Endothelial cell of umbilical vein (primary cell): Measurements from ENCODE around the gene CRCP. TPM values are rescaled to one million over a fixed set of nuclear protein-coding genes. Genes with fewer than 3 reads are reported as not detected.

Experiments used
- BruUV-seq: library from RNA; stranded (reverse); fragments of 400-500 nt; replicated peaks from 2 replicates; lab custom pipeline; 2021; lab: Mats Ljungman, UMichigan
- CTCF ChIA-PET: fragments of 300-600, 350-600 bp; sonication (Branson Sonifier 250); formaldehyde crosslinking; loops from one replicate; lab custom pipeline; 2021; ENCODE audit warnings: antibody characterized with exemption, inconsistent platforms; lab: Charles Lee
- POLR2A ChIA-PET: fragments of 300-600, 350-600 bp; sonication (Branson Sonifier 250); formaldehyde crosslinking; loops from one replicate; lab custom pipeline; 2021; ENCODE audit warnings: antibody characterized with exemption, inconsistent platforms; lab: Charles Lee
- DNase-seq: peaks from one replicate; pipeline ENCODE4 v3.0.0-alpha.2; 2011; ENCODE audit warnings: low read depth, low spot score
- FAIRE-seq: peaks from 2 replicates; lab custom pipeline; 2011; peaks lifted over from hg19 to GRCh38; lab: Jason Lieb, UNC
- H2AFZ ChIP-seq: 2 replicates; pipeline ENCODE4 v1.6.0; 2012; ENCODE audit warnings: low read depth, low read length, control low read depth, inconsistent platforms
- H3K27ac ChIP-seq: 2 replicates; pipeline ENCODE4 v1.5.1; 2011; ENCODE audit warnings: low read depth, mild to moderate bottlenecking, control low read depth, low read length, moderate library complexity; ENCODE audit not compliant: insufficient read depth
- H3K27me3 ChIP-seq, 2 experiments: 2 replicates each; pipeline versions ENCODE4 v1.6.0 to v1.6.1; 2011; ENCODE audit warnings: low read length in 2 of 2, mixed read lengths in 1 of 2; ENCODE audit not compliant: control insufficient read depth in 2 of 2, insufficient read depth in 2 of 2
- H3K36me3 ChIP-seq, 2 experiments: 2 replicates in 1 of 2; 3 replicates in 1 of 2; pipeline ENCODE4 v1.5.1; 2011; ENCODE audit warnings: low read length in 2 of 2, mild to moderate bottlenecking in 1 of 2, moderate library complexity in 1 of 2; ENCODE audit not compliant: control insufficient read depth in 2 of 2, insufficient read depth in 2 of 2; ENCODE audit errors: extremely low read depth in 1 of 2
- H3K4me1 ChIP-seq: 3 replicates; pipeline ENCODE4 v1.5.1; 2011; ENCODE audit warnings: mild to moderate bottlenecking, low read length; ENCODE audit not compliant: control insufficient read depth, insufficient read depth; ENCODE audit errors: extremely low read depth
- H3K4me2 ChIP-seq: 2 replicates; pipeline ENCODE4 v1.6.1; 2011; ENCODE audit warnings: low read length, control low read depth, mixed read lengths; ENCODE audit not compliant: insufficient read depth
- H3K4me3 ChIP-seq, 3 experiments: fragments of 200-600 bp in 1 of 3; sonication (generic), shearing (Covaris generic) in 1 of 3; replicated peaks in 1 of 3; 2 replicates each; pipeline ENCODE4 v1.5.1; 2011 to 2016; ENCODE audit warnings: control low read depth in 3 of 3, low read length in 3 of 3, mild to moderate bottlenecking in 2 of 3, inconsistent platforms in 1 of 3, low read depth in 1 of 3, moderate library complexity in 1 of 3; ENCODE audit not compliant: insufficient read depth in 1 of 3
- H3K79me2 ChIP-seq: 2 replicates; pipeline ENCODE4 v1.6.0; 2012; ENCODE audit warnings: low read length, inconsistent platforms; ENCODE audit not compliant: control insufficient read depth, insufficient read depth
- H3K9ac ChIP-seq: replicated peaks from 2 replicates; pipeline ENCODE3; 2011; ENCODE audit warnings: low read length, control low read depth; ENCODE audit not compliant: insufficient read depth; ENCODE audit errors: extremely low read depth
- H3K9me1 ChIP-seq: replicated peaks from 3 replicates; pipeline ENCODE4 v1.6.0; 2011; ENCODE audit warnings: mild to moderate bottlenecking, low read length; ENCODE audit not compliant: control insufficient read depth, insufficient read depth; ENCODE audit errors: extremely low read depth
- H3K9me3 ChIP-seq: replicated peaks from 2 replicates; pipeline ENCODE4 v1.5.1; 2012; ENCODE audit warnings: low read length, inconsistent platforms; ENCODE audit not compliant: control insufficient read depth, insufficient read depth
- H4K20me1 ChIP-seq: replicated peaks from 2 replicates; pipeline ENCODE3; 2011; ENCODE audit warnings: mild to moderate bottlenecking, low read length; ENCODE audit not compliant: control insufficient read depth, insufficient read depth; ENCODE audit errors: extremely low read depth
- CTCF ChIP-seq, 2 donors: IDR thresholded peaks; 1 replicate in 1 of 2; 2 replicates in 1 of 2; pipeline ENCODE4 v1.5.1; 2011; ENCODE audit warnings: low read length in 2 of 2, mild to moderate bottlenecking in 2 of 2, moderate library complexity in 2 of 2, control low read depth in 1 of 2, inconsistent platforms in 1 of 2, low read depth in 1 of 2; ENCODE audit not compliant: insufficient read depth in 1 of 2; ENCODE audit errors: extremely low read depth in 1 of 2
- EZH2 ChIP-seq: IDR thresholded peaks from 2 replicates; pipeline ENCODE4 v1.6.1; 2012; ENCODE audit warnings: borderline replicate concordance, low read depth, mild to moderate bottlenecking, moderate library complexity, low read length, inconsistent platforms; ENCODE audit not compliant: severe bottlenecking
- FOS ChIP-seq: IDR thresholded peaks from 2 replicates; pipeline ENCODE4 v1.6.1; 2011; ENCODE audit warnings: mild to moderate bottlenecking, low read length, moderate library complexity, borderline replicate concordance; ENCODE audit not compliant: insufficient read depth
- GATA2 ChIP-seq: IDR thresholded peaks from 2 replicates; pipeline ENCODE4 v1.7.0; 2011; ENCODE audit warnings: low read depth, mild to moderate bottlenecking, moderate library complexity, mixed read lengths, low read length; ENCODE audit not compliant: insufficient read length, insufficient read depth
- JUN ChIP-seq: IDR thresholded peaks from 2 replicates; pipeline ENCODE4 v1.6.1; 2011; ENCODE audit warnings: borderline replicate concordance, low read depth; ENCODE audit not compliant: insufficient read length, insufficient read depth
- MAX ChIP-seq: IDR thresholded peaks from 2 replicates; pipeline ENCODE4 v1.6.1; 2011; ENCODE audit not compliant: insufficient read depth, insufficient read length
- MYC ChIP-seq: IDR thresholded peaks from one replicate; pipeline ENCODE4 v1.6.1; 2011; ENCODE audit warnings: mild to moderate bottlenecking, low read depth, low read length
- POLR2A ChIP-seq: IDR thresholded peaks from 2 replicates; pipeline ENCODE4 v1.6.1; 2012; ENCODE audit warnings: low read depth, mild to moderate bottlenecking, control low read depth, low read length
- POLR2AphosphoS5 ChIP-seq: IDR thresholded peaks from 2 replicates; pipeline ENCODE4 v1.6.1; 2012; ENCODE audit warnings: low read depth, mild to moderate bottlenecking, control low read depth, low read length, moderate library complexity; ENCODE audit not compliant: insufficient read depth
- dilution Hi-C: fragments of 300-500 bp; cut with MboI; formaldehyde crosslinking; loops from one replicate; pipeline ENCODE4 v1.15.0; 2019; ENCODE audit warnings: low sequenced_read_pairs; ENCODE audit not compliant: extremely low pct_ligation_motif_present
- intact Hi-C: fragments of 100-400 bp; cut with micrococcal nuclease; formaldehyde crosslinking; loops from one replicate; pipeline ENCODE4 v1.10.0; 2022
- polyA plus RNA-seq, 4 experiments: library from polyadenylated mRNA; depleted of rRNA in 3 of 4; stranded (reverse) in 3 of 4; unstranded in 1 of 4; fragments of >200 nt; gene quantifications; 2 replicates each; pipeline versions ENCODE4 v1.2.1 to v1.2.3, GENCODE V29; 2011 to 2012; ENCODE audit warnings: missing spikeins in 1 of 4
- total RNA-seq: library from RNA; stranded (reverse); gene quantifications from 2 replicates; pipeline ENCODE4 v1.2.3, GENCODE V29; 2021

The CRCP gene
- total and polyA plus RNA-seq, 2 donors (not counting 3 experiments of a cell fraction or from before 2014, with no cell fraction given), result 14.2 to 29.7 TPM

- Histone ChIP-seq H2AFZ (no peak overlapping the region), H3K4me1 (no peaks in the 10 kb centered on the region), H3K79me2 (no peaks in the 10 kb centered on the region), H3K27ac (no peak overlapping the region), H3K27me3 (no peaks in the 10 kb centered on the region), H3K9me1 (no peaks in the 10 kb centered on the region), H3K9me3 (no peaks in the 10 kb centered on the region), H3K9ac (no peak overlapping the region), H3K36me3 (no peaks in the 10 kb centered on the region), H4K20me1 (no peaks in the 10 kb centered on the region), H3K4me3 (no peak overlapping the region), H3K4me2 (no peak overlapping the region)
- intact Hi-C loops, result no loop called here
- TF ChIP-seq POLR2AphosphoS5, result no peak
- TF ChIP-seq GATA2, result no peak
- TF ChIP-seq MYC, result no peak
- TF ChIP-seq FOS, result no peak
- TF ChIP-seq POLR2A, result no peak
- TF ChIP-seq MAX, result no peak
- no peak for TF ChIP-seq JUN
- no peak for TF ChIP-seq CTCF (IDR thresholded peaks at IDR 0.05; ENCODE audit: extremely low read depth in 1 of 2, insufficient read depth in 1 of 2, low read depth in 1 of 2, low read length in 2 of 2)
- TF ChIP-seq EZH2, result no peak
- ChIA-PET CTCF (no interaction called here), POLR2A (no interaction called here)
- dilution Hi-C loops, result no loop called here
- FAIRE-seq (no peak), DNase-seq (no peak)
- no TSS peak for BruUV-seq
Measured at GRCh38 chr7:66163186-66163610, 48.6 kb downstream of the CRCP start.
